Fibroblast of lung (primary cell): ENCODE data around the gene RADIL.

ENCODE experiments used
- EZH2 ChIP-seq: IDR thresholded peaks from 2 replicates; pipeline ENCODE4 v1.5.1; 2012; ENCODE audit warnings: low read length, control low read depth, mild to moderate bottlenecking; ENCODE audit errors: missing control alignments
- TF ChIP-seq, protein P1 (sequence below), 2 donors: IDR thresholded peaks in 1 of 2; conservative IDR thresholded peaks in 1 of 2; 1 replicate in 1 of 2; 2 replicates in 1 of 2; pipeline ENCODE4 v1.5.1; 2011 to 2012; ENCODE audit warnings: low read length in 2 of 2, control low read depth in 1 of 2, inconsistent platforms in 1 of 2, low read depth in 1 of 2, mild to moderate bottlenecking in 1 of 2

DNA sequence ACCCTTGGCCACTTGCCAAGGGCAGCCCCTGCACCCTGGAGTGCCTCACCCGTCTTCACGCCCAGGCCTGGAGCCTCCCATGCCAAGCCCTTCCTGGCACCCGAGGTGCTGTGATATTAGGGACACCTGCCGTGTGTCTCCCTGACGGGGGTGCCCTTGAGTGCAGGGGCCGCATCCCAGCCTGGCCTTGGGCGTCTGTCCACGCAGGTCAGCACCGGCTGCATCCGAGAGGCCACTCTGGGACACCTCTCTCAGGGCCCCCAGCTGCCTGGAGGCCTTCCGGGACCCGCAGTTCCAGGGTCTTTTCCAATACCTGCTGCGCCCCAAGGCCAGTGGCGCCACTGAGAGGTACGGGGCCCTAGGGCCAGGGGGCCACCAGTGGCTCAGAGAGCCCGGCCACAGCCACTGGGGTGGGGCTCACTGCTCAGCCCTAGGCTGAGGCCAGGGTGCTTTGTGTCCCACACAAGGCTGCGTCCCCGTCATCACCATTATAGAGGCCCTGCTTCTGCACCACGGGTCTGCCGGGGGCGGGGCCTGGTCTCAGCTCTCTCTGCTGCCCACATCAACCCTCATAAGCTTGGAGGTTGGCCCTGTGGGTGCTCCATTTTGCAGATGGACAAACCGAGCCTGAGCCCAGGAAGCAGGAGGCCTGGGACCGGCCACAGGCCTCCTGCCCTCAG, 95.4 kb downstream of the RADIL start:
- no peak for TF ChIP-seq EZH2
- TF ChIP-seq, protein P1, sequence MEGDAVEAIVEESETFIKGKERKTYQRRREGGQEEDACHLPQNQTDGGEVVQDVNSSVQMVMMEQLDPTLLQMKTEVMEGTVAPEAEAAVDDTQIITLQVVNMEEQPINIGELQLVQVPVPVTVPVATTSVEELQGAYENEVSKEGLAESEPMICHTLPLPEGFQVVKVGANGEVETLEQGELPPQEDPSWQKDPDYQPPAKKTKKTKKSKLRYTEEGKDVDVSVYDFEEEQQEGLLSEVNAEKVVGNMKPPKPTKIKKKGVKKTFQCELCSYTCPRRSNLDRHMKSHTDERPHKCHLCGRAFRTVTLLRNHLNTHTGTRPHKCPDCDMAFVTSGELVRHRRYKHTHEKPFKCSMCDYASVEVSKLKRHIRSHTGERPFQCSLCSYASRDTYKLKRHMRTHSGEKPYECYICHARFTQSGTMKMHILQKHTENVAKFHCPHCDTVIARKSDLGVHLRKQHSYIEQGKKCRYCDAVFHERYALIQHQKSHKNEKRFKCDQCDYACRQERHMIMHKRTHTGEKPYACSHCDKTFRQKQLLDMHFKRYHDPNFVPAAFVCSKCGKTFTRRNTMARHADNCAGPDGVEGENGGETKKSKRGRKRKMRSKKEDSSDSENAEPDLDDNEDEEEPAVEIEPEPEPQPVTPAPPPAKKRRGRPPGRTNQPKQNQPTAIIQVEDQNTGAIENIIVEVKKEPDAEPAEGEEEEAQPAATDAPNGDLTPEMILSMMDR (conservative IDR thresholded peaks at IDR 0.05 in 1 of 2, IDR thresholded peaks at IDR 0.05 in 1 of 2; ENCODE audit: low read depth in 1 of 2, low read length in 2 of 2) = no peak
